HPDE6-E6E7 (cell line): Measurements from ENCODE around the gene ZSWIM8.
"Not testable (repeated sequence)": the region's sequence is repeated elsewhere in the genome, so short reads cannot be mapped to it uniquely, and the experiment has no call there.

Experiments used
- DNase-seq: peaks from one replicate; pipeline ENCODE4 v3.0.0; 2011; ENCODE audit warnings: missing footprints; ENCODE audit errors: extremely low spot score

The ZSWIM8 gene

DNA sequence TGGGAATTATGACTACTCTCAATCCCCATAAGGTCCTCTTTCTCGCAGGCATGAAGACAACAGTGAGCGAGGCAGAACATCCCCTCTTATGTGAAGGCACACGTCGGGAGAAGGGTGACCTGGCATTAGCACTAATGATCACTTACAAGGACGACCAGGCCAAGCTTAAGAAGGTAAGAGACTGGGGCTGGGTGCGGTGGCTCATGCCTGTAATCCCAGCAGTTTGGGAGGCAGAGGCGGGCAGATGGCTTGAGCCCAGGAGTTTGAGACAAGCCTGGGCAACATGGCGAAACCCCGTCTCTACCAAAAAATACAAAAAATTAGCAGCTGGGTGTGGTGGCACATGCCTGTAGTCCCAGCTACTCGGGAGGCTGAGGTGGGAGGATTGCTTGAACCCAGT is 10.1 kb downstream of the ZSWIM8 start:
- DNase-seq, result not testable (repeated sequence)

DNA sequence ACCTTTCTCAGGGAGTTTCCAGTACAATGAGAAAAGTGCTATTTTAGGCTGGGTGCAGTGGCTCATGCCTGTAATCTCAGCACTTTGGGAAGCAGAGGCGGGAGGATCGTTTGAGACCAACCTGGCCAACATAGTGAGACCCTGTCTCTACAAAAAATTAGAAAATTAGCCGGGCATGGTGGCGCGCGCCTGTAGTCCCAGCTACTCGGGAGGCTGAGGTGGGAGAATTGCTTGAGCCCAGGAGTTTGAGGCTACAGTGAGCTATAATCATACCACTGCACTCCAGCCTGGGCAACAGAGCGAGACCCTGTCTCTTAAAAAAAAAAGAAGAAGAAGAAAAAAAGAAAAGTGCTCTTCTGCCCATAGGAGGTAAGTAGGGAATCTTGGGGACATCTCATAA is 10.6 kb downstream of the ZSWIM8 start:
- not testable (repeated sequence) for DNase-seq

DNA sequence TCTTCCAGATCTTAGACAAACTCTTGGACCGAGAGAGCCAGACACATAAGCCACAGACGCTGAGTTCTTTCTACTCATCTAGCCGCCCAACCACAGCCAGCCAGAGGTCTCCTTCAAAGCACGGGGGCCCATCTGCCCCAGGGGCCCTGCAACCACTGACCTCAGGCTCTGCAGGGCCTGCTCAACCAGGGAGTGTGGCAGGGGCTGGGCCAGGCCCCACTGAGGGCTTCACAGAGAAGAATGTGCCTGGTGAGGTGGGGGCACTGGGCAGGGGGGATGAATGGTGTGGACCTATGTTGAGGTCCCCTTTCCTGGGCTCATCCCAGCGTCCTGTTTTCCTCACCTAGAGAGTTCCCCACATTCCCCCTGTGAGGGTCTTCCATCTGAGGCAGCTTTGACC is 11.4 kb downstream of the ZSWIM8 start:
- DNase-seq, result no peak

DNA sequence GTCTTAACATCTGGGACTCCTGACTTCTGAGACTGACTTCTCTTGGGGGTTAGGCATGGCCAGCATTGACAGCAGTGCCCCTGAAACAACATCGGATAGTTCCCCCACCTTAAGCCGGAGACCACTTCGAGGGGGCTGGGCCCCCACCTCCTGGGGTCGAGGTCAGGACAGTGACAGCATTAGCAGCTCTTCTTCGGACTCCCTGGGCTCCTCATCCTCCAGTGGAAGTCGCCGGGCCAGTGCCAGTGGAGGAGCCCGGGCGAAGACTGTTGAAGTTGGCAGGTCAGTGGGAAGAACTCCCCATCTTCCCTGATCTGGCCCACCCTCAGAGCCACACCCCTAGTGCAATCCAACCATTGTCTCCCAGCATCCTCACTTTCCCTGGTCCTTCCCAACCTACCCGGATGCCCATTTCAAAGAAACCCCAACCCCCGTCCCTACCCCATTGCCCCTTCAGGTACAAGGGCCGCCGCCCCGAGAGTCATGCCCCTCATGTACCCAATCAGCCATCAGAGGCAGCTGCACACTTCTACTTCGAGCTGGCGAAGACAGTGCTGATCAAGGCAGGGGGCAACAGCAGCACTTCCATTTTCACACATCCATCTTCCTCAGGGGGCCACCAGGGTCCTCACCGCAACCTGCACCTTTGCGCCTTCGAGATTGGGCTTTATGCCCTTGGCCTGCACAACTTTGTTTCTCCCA is 12.1 kb downstream of the ZSWIM8 start:
- no peak for DNase-seq

DNA sequence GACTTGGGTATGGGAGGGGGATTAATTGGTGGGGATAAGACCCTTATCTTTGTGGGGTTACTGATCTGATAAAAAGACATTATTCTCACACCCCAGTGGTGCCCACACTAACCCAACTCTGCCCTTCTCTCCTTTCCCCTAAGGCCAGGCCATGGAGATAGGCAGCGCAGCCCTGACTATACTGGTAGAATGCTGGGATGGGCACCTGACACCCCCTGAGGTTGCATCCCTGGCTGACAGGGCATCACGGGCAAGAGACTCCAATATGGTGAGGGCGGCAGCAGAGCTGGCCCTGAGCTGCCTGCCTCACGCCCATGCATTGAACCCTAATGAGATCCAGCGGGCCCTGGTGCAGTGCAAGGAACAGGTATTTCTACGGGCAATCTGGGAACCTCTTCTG is 12.7 kb downstream of the ZSWIM8 start:
- no peak for DNase-seq

DNA sequence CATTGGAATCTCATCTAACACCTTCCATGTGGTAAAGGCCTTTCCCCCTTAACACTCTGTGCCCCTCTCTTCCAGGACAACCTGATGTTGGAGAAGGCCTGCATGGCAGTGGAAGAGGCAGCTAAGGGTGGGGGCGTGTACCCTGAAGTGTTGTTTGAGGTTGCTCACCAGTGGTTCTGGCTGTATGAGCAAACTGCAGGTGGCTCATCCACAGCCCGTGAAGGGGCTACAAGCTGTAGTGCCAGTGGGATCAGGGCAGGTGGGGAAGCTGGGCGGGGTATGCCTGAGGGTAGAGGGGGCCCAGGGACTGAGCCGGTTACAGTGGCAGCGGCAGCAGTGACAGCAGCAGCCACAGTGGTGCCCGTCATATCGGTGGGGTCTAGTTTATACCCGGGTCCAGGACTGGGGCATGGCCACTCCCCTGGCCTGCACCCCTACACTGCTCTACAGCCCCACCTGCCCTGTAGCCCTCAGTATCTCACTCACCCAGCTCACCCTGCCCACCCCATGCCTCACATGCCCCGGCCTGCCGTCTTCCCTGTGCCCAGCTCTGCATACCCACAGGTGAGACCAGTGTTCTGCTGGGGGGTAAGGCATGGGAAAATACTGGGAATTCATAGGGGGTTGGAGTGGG is 13.6 kb downstream of the ZSWIM8 start:
- no peak for DNase-seq

DNA sequence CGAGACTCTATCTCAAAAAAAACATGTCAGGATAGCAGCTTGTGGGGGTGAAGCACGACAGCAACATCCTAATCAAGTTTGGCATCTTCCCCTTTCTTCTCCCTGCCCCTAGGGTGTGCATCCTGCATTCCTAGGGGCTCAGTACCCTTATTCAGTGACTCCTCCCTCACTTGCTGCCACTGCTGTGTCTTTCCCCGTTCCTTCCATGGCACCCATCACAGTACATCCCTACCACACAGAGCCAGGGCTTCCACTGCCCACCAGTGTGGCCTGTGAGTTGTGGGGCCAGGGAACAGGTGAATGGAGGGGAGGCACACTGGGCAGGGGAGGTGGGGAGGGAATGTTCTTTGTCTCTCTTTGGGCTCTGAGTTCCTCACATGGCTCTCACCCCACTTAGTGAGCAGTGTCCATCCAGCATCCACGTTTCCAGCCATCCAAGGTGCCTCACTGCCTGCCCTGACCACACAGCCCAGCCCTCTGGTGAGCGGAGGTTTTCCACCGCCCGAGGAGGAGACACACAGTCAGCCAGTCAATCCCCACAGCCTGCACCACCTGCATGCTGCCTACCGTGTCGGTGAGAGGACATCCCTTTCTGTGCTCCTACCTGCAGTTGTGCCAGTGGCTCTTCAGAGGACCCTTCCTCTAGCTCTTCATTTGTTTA is 14.6 kb downstream of the ZSWIM8 start:
- DNase-seq, result no peak

DNA sequence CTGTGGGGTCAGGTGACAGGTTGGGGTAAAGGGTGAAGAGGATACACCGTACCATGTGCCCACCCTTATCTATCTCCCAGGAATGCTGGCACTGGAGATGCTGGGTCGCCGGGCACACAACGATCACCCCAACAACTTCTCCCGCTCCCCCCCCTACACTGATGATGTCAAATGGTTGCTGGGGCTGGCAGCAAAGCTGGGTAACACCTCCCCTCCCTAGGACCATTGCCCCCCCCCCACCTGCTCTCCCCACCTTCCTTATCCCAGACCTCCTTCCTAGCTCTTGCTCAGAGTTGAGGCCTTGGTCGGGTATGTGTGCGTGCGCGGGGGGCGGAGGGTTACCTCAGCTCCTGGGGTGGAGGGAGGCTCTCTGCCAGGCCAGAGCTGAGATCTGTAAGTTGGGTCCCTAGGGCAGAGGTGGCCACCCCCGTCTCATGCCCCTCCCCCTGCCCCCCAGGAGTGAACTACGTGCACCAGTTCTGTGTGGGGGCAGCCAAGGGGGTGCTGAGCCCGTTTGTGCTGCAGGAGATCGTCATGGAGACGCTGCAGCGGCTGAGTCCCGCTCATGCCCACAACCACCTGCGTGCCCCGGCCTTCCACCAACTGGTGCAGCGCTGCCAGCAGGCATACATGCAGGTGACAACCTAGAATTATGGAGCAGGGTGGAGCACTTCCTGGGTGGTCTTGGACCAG is 15.3 kb downstream of the ZSWIM8 start:
- no peak for DNase-seq

DNA sequence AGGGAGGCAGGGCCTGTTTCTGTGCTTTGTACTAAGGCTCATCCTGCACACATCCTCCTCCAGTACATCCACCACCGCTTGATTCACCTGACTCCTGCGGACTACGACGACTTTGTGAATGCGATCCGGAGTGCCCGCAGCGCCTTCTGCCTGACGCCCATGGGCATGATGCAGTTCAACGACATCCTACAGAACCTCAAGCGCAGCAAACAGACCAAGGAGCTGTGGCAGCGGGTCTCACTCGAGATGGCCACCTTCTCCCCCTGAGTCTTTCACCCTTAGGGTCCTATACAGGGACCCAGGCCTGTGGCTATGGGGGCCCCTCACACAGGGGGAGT is 15.8 kb downstream of the ZSWIM8 start:
- DNase-seq, result no peak

DNA sequence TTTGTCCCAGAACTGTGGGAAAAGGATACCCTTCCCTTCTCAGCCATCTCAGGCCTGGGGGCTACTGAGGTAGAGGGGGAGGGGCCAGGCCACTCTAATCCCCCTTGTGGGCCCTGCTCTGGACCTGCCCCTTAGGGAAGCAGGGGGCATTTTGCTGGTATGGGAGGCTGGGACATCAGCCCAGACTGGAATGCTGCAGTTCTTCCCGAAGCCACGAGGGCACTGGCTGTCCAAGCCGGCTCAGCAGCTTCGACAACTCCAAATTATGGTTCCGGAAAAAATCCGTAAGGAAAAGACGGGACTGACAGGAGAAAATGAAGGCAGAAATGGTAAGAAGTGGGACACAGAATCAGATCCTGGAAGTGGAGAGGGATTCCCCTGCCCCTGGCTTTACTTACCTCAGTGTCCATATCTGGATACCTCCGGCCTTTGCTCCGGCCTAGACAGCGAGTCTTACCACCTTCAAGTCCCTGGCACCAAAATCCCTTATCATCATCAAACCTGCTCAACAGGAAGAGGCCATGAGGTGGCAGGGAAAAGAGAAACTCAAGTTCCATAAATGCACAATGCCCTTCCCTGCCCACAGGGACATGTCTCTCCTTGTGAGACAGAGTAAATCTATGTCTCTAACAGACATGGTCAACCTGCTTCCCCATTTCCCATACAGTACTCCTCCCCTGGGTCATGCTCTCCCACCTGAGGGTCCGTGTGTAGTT is 17.0 kb downstream of the ZSWIM8 start:
- no peak for DNase-seq

DNA sequence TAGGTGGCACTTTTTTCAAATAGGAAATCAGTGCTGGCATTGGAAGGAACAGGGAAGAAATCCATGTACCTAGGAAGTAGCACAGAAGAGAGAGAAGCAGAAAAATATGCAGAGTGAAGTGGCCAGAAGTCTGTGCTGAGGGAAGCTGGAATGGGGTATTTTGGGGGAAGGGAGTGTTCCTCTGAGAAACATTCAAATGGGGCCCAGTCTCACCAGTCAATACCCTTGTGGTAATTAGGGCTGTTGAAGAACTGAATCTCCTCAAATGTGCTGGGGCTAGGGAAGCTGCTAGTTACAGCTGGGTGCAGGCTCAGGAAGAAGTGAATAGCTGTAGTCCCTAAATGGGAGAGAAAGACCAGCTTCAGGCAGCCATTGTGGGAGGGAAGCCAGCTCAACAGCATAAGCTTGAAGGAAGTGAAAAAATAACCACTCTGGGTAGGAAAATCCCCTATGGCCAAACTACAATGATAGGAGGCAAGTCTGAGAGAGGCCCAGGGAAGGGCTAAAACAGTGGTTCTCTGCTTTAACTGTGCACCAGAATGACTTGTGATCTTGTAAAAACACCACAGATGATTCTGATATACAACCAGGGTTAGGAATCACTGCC is 18.4 kb downstream of the ZSWIM8 start:
- no peak for DNase-seq

DNA sequence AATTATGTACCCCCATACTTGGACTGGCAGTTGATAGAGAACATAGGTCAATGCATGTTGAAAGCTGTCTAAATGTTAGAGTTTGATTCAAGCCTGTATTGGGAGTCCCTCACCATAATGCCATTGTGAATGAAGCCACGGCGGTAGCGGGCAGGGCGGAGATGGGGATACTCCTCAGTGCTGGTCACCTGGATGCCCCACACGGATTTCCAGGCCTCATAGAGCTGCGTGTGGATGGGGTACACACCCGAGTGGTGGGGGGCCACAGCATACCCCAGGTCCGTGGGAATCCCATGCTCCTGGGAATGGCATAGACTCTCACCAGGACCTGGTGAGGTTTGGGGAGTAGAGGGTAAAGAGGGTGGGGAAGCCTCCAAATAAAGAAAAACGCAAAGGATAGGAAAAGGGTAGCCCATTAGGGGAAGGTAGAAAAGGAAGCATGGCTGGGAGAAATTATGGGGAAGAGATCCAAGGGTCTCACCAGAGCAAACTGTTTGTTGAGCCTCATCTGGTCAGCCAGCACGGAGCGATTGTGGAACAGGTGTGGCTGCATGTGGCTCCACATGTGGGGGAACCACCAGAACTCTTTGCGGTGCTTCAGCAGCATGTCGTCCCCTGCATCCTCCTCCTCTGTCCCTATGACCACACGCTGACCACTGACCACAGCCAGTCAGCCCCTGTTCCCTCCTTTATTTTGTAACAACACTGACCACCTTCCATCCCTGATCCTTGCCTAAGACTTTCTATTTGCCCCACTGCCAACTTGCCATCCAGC is 21.0 kb downstream of the ZSWIM8 start:
- DNase-seq, result no peak

DNA sequence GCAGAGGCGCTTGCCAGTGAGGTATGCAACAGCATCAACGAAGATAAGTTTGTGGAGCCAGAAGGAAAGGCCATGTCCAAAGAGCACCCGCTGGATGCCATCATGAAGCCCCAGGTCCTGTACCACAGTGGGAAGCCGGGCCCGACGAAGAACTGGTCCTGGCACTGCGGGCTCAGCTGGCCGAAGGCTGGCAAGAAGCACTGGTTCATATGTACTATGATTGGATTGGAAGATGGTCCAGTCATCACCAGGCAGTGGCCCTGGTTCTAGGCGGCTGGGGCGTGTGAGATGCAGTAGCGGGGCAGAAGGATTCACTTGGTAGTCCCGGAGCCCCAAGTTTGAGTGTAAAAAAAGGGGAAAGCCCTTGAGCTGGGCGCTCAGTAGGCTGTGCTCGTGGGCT is 22.1 kb downstream of the ZSWIM8 start:
- DNase-seq, result no peak

DNA sequence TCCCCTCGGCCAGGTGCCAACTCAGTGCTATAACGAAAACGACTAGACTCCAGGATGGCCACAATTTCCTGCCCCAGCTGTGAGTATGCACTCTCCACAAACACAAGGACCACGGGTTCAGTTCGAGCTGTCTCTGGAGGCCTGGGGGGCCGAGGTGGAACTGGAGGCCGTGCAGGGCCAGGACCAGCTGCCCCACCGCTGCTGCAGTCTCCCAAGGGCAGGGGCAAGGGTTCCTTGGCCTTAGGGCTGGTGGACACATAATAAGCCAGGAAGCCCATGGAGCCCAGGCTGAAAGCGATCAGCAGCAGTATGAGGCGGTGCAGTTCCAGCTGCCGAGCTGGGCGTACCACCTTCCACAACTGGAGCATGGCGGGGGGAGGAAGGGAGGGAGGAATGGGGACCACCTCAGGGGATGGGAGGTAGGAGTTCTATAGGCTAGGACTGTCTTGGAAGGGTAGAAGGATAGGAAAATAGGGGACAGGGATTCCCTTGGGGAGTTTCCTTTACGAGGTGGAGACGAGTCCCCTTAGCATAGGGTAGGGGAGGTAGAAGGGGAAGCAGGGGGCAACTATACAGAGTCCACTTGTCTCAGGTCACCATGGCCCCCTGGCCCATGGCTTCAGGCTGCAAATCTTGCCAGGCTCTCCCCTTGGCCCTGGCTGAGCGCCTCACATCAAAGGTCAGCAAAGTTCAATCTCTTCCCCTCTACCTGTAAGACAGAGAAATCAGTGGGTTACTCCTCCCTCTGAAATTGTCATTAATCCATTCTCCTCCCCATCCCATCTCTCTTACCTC is 22.8 kb downstream of the ZSWIM8 start:
- DNase-seq, result no peak

DNA sequence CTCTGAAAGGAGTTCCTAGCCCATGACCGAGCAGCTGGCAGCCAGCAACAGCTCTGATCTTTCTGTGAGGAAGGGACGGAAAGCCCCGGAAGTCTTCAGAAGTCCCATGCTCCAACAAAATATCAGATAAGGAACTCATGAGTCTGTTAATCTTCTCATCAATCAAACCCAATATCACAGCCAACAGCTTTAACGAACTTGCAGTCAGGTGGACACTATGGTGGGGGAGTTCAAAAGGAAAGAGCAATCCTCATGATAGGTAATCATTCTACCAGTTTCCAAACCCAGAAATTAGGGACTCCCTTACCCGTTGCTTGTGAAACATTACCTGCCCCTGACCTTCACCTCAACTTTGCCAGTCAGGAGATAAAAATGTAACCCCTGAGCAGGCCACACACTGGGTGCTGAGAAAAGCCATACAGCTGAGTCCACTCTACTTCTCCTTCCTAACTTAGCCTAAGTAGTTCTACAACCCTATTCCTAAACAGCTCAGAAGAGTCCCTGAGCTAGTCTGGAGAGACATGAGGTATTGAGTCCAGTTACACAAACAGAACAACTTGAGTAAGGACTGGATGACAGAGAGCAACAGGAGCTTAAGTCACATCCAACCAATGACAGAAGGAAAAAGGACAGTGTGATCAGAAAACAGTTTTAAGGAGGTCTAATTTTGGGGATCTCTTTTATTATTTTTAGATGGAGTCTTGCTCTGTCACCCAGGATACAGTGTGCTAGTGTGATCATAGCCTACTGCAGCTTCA is 23.8 kb downstream of the ZSWIM8 start:
- no peak for DNase-seq

DNA sequence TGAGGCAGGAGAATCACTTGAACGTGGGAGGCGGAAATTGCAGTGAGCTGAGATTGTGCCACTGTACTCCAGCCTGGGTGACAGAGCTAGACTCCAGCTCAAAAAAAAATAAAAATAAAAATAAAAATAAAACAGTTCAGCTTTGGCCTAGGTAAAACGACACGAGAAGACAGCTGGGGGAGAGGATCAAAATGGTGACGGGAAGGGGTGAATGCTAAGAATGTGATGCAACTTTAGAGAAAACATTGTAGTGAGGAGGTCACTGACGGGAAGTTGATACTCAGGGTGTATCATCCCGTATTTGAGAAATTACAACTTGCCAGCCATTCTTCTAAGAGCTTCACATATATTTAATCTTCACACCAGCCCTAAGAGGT is 24.9 kb downstream of the ZSWIM8 start:
- DNase-seq, result no peak

DNA sequence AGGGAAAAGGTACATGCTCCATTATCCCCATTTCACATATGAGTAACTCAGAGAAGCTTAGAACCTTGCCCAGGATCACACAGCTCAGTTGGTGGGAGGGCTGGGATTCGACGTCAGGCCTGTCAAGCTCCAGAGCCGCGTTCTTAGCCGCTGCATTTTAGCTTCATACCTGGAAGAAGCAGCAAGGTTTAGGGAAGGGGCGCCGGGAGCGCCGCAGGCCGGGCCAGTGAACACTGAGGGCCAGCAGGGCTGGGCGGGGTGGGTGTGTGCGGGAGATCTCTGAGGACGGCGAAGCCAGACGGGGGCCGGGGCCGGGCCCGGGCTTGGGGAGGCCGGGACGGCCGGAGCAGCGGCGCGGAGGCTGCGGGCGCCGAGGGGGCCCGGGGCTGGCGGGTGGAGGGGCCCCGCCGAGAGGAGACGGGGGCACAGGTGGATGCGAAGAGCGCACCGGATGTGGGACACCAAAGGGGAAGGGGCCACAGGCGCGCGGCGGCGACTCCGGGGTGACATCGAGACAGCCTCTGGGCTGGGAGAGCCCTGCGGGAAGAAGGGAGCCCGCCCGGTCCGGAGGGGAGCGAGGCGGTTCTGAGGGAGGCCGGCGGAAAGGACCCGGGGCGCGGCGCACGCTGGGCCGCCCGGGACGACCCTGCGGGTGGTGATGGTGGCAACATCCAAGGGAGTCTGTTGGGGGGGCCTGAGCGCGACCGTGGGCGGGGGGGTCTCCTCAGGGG is 25.5 kb downstream of the ZSWIM8 start:
- DNase-seq, result peak; percentile 23

DNA sequence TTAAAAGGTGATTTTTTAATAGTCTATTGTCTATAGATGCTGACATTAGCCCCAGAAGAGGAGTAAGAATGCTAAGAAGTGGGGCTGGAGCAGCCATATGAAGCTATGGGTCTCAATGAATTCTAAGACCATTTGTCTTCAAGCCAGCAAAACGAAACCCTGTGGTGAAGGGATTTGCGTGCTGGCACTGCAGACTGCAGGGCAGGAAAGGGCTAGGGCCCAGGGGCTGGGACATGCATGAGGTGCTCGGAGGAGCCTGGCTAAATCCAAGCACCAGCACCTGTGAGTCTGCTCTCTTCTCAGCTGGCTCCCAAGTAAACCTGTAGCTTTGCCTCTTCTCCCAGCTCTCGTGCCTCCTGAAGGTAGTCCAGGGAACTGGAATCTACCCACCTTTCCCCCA is 27.3 kb downstream of the ZSWIM8 start:
- no peak for DNase-seq

DNA sequence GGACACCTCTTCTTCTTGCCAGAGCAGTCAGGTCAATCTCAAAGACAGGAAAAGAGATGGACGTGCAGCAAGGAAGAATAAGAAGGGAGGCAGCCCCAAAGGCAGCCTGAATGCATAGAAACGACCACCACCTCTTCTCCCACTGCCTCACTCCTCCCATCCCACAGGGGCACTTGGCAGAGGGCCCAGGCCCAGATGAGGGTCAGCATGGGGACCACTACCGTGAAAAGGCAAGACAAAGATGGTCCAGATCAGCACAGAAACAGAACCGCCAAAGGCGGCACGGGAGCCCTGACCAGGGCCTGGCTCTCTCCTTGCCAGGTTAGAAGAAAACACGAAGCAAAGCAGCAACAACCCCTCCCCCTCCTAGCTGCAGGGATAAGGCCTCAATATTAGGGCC is 27.9 kb downstream of the ZSWIM8 start:
- no peak for DNase-seq
